Activated CD4-positive, alpha-beta T cell treated with anti-CD3 and anti-CD28 coated beads for 48 hours (primary cell): ENCODE data around the gene MITD1.
"Not testable (repeated sequence)": the region's sequence is repeated elsewhere in the genome, so short reads cannot be mapped to it uniquely, and the experiment has no call there.

Experiments
- DNase-seq: peaks from one replicate; pipeline ENCODE4 v3.0.0-alpha.2; 2020

The MITD1 gene

DNA sequence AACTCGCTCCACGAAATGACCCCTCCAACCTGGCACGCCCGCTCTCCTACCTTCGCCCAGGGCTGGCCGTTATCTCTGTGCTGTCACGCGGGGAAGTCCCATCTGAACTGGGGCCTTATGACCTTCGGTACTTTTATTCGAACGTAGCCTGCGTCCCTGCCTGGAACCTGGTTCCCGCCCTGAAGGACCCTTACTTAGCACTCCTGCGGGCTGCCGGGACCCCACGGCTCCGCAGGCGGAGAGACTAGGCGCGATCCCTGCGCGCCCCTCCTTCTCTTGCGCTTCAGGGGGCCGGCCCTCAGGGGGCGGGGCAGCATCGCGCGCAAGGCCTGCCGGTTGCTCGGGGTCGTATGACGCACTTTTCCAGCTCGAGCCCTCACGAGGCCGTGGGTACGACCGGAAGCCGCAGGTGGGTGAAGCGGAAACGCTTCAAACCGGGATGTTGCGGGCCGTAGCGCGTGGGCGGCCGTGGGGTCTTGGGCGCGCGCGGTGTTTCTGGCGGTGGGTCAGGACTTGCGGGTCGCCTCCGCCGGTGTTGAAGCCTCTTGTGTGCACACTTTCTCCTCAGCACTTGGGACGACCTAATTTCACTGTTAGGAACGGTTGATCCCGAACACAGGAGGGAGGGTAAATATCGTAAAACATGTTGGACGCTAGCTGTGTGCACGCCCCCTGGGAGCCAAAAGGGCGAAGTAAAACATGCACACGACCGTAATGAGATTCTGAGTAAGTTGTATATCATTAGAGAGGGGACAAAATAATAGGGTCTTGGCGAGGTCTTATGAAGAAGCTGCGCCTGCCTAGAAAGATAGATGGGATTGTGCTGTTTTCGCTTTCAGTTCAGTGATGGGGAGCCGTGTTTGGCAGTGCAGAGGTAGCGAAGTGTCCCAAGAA, 26.0 kb downstream of the MITD1 start, which contains the start of the genes LIPT1 and TSGA10:
Gene LIPT1 (plus strand): TSS at position 325 of the 894 bp plus-strand sequence. CDS start 6,991 bp downstream, outside the sequence.
Gene TSGA10 (minus strand): TSS at position 300 of the 894 bp plus-strand sequence. CDS start 45,503 bp downstream, outside the sequence.
- DNase-seq: peak; percentile 94

DNA sequence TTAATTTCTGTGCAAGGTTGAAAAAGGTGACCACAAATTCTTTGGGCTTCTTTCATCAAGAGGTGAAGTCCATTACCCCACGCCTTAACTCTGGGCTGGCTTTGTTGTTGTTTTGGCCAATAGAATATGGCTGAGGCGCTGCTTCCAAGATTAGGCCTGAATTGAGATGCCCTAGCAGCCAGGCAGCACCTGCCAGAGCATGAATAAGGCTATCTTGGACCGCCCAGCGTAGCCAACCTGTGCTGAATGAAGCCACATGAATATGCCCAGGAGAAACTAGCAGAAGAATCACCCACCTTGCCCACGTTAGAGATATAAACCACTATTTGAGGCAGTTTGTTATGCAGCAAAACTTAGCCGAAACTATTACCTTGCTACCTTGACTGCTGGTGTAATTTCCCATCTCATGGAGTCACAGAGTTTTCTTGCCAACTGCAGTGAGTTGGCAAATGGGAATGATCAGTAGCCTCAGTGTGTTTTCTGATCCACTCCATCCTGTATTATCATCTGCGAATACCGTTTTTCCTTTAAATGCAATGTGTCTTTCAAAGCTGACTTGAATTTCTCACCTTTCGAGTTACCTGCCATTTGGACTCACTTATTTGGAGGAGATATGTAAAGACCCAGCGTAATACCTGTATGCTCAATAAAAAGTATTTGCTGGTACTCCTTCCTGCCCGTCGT, 26.8 kb downstream of the MITD1 start:
- no peak for DNase-seq

DNA sequence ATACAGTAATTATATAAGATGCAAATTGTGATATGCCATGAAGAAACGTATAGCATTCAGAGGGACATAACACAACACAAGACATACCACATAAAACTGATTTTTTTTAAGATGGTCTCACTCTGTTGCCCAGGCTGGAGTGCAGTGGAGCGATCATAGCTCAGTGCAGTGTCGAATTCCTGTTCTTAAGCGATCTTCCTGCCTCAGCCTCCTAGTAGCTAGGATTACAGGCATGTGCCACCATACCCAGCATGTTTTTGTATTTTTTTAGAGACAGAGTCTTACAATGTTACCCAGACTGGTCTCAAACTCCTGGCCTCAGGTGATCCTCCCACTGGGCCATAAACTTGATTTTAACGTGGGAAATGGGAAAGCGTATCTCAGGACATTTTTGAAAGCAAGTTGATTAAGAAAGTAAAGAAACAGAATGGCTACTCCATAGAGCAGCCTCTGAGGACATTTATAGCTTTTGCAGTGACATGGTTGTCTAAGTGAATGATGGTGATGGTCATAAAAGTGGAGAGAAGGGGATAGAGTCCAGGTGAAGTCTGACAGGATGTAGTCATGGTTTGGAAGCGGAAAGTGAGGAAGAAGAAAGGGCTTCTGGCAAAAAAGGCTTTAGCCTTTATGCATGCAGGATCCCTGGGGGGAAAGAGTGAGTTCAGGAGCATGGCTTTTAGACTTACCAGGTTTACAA, 28.5 kb downstream of the MITD1 start:
- DNase-seq: no peak

DNA sequence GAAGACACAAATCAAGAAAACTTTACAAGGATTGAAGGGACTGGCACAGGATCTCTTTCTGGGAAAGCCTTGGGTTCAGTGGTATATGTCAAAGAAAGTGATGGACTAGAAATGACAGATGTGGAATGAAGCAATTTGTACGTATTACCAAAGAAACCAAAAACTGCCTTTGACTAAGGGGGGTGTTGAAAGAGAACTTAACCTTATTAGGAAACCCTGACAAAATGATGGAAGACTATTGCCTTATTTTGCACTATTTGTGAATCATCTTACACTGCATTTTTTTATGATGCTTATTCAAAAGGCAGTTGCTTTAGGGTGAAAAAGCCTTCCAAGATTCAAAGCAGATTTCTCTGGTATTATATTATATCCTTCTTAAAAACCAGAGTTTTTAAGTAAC, 30.2 kb downstream of the MITD1 start:
- no peak for DNase-seq

DNA sequence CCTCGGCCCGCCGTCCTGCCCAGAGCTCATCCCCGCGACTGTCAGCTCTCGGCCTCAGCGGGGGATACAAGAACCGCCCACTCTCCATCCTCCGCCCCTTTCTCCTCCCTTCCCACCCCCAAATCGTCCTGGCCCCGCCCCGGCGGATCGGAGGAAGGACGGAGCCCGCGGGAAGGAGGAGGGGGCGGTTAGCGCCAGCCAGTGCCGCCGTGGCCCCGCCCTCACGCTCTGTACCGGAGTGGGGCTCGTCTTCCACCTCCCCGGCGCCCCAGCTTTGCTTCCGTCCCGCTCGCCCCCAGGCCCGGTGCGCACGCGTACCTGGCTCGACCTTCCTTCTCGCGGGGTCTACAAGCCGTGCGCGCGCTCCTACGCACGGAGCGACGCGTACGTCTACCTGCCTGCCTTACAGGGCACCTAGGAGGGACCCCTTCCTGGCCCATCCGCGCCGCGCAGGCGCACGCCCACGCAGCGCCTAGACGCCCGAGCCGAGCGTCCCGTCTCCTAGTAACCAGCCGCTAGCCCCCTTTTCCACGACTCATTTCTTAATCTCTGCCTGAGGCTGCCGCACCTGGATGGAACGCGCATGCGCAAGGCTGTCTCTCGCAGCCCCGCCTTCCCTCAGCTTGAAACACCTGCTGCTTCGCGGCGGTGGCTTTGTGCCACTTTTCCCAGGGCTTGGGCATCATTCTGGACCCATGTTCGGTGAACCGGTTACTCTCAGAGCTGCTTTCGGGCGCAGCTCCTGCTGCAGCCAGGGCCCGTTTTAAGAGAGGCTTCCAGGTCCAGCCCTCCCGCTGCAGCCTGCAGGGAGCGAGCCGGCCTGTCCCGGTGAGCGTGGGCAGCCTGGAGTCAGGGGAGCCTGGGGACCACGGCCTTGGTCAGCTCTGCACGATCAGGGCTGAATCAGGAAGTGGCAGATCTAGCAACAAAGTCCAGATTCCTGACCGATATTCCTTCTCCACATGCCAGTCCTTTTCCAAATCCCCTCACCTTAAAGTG, 39.4 kb downstream of the MITD1 start, which contains the start of gene C2orf15:
Gene C2orf15 (plus strand): TSS at position 598 of the 999 bp plus-strand sequence. CDS start 8,852 bp downstream, outside the sequence.
- peak; percentile 97 for DNase-seq

DNA sequence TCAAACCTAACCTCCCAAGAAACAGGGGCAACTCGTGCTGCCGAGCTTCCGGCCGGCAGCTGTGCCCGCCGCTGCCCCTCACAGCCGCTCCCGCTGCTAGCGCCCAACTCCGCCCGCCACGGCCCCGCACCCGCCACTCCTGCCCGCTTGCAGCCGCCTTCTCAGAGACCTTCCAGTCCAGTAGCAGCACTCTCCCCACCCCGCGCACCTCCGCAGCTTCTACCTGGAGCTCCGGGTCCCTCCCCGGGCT, 40.1 kb downstream of the MITD1 start:
- DNase-seq: no peak

DNA sequence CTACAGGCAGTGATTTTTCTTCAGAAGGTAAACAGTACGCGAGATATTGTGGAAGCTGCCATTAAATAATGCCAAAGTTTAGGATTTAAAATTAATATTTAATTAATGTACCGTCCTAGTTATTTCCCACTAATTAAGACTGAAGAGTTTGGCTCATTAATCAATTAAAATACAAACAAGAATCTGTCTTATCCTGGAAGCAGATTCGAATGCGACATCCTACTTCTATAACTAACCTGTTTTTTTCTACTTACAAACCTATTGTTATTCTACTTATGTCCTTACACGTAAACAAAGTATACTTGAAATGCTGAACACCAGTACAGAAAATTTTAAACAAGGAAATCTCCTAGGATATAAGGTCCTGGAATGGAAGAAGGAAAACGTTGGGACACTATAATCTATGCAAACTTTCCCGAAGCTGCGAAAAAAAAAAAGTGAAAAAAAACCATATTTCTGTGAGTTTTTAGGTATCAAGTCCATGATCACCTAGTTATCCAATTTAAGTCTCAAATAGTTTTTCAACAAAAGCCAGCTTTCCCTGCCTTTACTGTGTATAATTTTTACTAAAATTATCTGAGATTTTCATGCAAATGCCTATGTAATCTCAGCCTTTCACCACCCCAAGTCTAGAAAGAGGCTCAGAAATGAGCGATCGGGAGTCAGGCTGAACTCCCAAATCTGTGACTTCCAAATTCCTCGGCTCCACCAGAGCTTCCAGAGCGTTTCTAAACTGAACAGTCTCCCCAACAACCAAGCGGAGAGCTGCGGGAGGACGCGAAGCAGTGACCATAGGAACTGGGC, 40.6 kb downstream of the MITD1 start:
- no peak for DNase-seq

DNA sequence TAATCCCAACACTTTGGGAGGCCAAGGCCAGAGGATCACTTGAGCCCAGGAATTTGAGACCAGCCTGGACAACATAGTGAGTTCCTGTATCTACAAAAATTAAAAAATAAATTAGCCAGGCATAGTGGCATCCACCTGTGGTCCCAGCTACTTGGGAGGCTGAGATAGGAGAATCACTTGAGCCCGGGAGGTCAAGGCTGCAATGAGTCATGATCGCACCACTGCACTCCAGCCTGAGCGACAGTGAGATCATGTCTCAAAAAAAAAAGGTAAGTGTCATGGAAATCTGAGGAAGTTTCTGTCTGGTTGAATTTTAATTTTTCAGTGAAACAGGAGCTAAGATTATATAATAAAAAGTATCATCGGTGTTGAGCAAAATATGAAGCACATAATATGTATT, 41.9 kb downstream of the MITD1 start:
- DNase-seq: no peak

DNA sequence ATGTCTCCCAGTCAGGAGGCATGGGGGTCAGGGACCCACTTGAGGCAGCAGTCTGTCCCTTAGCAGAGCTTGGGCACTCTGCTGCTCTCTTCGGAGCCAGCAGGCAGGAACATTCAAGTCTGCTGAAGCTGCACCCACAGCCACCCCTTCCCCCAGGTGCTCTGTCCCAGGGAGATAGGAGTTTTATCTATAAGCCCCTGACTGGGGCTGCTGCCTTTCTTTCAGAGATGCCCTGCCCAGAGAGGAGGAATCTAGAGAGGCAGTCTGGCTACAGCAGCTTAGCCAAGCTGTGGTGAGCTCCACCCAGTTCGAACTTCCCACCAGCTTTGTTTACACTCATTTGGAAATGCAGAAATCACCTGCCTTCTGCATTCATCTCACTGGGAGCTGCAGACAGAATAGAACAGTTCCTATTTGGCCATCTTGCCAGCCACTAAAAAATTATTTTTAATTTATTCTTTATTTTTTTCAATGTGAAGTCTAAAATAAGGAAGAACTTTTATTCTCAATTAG, 45.8 kb downstream of the MITD1 start:
- not testable (repeated sequence) for DNase-seq

DNA sequence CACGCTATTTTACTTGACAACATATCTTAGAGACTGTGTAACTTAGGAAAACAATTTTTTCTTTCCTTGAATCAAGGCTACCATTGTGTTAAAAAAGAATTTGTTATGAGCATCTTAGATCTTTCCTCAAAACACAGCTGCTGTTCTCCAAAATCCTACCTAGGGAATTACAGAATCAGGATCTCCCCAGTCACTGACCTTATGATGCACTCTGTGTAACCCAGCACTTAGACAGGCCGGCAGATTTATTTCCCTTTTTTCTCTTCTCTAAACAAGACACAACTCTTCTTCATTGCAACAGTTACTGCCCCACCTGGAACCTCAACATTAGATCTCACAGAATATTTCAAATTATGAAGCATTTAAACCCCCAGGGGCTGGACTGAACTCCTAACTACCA, 52.9 kb downstream of the MITD1 start:
- DNase-seq: no peak
